Ascending aorta (tissue), 2 donors: ENCODE measurements around the gene PPM1J. TPM values are rescaled to one million over a fixed set of nuclear protein-coding genes. Genes with fewer than 3 reads are reported as not detected.

Experiments used
- DNase-seq, 2 donors: peaks; one replicate each; pipeline ENCODE4 v3.0.0-alpha.2; 2019; ENCODE audit warnings: low spot score in 2 of 2
- H3K27ac ChIP-seq, 2 donors: fragments of 200-600 bp; sonication (generic); one replicate each; pipeline ENCODE4 v1.5.1; 2016 to 2017; ENCODE audit warnings: mild to moderate bottlenecking in 1 of 2
- H3K27me3 ChIP-seq: fragments of 200-600 bp; sonication (generic); one replicate; pipeline ENCODE4 v1.5.1; 2017
- H3K36me3 ChIP-seq, 2 donors: fragments of 200-600 bp; sonication (generic); one replicate each; pipeline ENCODE4 v1.5.1; 2016
- H3K4me1 ChIP-seq, 2 donors: fragments of 200-600 bp; sonication (generic); one replicate each; pipeline ENCODE4 v1.5.1; 2016 to 2017; ENCODE audit warnings: mild to moderate bottlenecking in 1 of 2
- H3K4me3 ChIP-seq, 2 donors: fragments of 200-600 bp; sonication (generic); one replicate each; pipeline ENCODE4 v1.5.1; 2016 to 2017; ENCODE audit warnings: mild to moderate bottlenecking in 1 of 2
- H3K9me3 ChIP-seq, 2 donors: fragments of 200-600 bp; sonication (generic); one replicate each; pipeline ENCODE4 v1.5.1; 2016
- CTCF ChIP-seq, 3 experiments: fragments of 200-600 bp in 2 of 3; fragments of 450-650 bp in 1 of 3; sonication (generic) in 2 of 3; IDR thresholded peaks; one replicate each; pipeline ENCODE4 v1.5.1; 2016 to 2019; ENCODE audit warnings: antibody characterized with exemption in 3 of 3, mild to moderate bottlenecking in 1 of 3, moderate library complexity in 1 of 3
- intact Hi-C: fragments of 100-400 bp; cut with DNase I; formaldehyde crosslinking; loops from one replicate; pipeline ENCODE4 v1.15.1; 2023
- total RNA-seq: library from RNA; depleted of rRNA; stranded (reverse); fragments of >200 nt; gene quantifications from one replicate; pipeline ENCODE4 v1.1.0, GENCODE V29; 2016

Gene PPM1J
- 10.0 TPM for total RNA-seq

GRCh38 chr1:112715264-112716053 is at the start of gene PPM1J:
Gene PPM1J, minus strand, starts transcription at chr1:112715332. Its CDS starts 31 bp downstream, at chr1:112715301.
- Histone ChIP-seq H3K27ac (peak within 1 kb of the TSS; percentile 62 to 65), H3K36me3 (no peaks in the 10 kb centered on the region), H3K9me3 (no peaks in the 10 kb centered on the region), H3K4me1 (peaks cover 6 to 13% of the 10 kb centered on the region in 2 donors), H3K27me3 (no peaks in the 10 kb centered on the region), H3K4me3 (peak within 1 kb of the TSS; percentile 80 to 85)
- intact Hi-C loops, result loop anchor here (1.0 to 5.0 kb wide), 13 partner anchors 89 to 1267 kb away; partner anchors contain the start of genes AP4B1, ATP5PB, CAPZA1 and DCLRE1B
- DNase-seq, result peak; percentile 96 to 99
- no peak for TF ChIP-seq CTCF (IDR thresholded peaks at IDR 0.05)

GRCh38 chr1:112762541-112763500 is 47.7 kb upstream of the PPM1J start:
- TF ChIP-seq CTCF (IDR thresholded peaks at IDR 0.05), result no peak
- Histone ChIP-seq H3K36me3 (no peaks in the 10 kb centered on the region), H3K4me3 (no peak overlapping the region), H3K9me3 (no peaks in the 10 kb centered on the region), H3K4me1 (peaks cover 0 to 5% of the 10 kb centered on the region in 2 donors), H3K27me3 (no peaks in the 10 kb centered on the region), H3K27ac (no peak overlapping the region)
- intact Hi-C loops, result no loop called here
- DNase-seq, result no peak

- Histone ChIP-seq H3K27me3 (no peaks in the 10 kb centered on the region), H3K9me3 (no peaks in the 10 kb centered on the region), H3K4me3 (no peak overlapping the region), H3K27ac (peak overlapping the region in 1 of 2 donors; percentile 22), H3K4me1 (peaks cover 0 to 5% of the 10 kb centered on the region in 2 donors), H3K36me3 (no peaks in the 10 kb centered on the region)
- no peak for DNase-seq
- intact Hi-C loops, result no loop called here
- no peak for TF ChIP-seq CTCF (IDR thresholded peaks at IDR 0.05)
Measured at GRCh38 chr1:112761714-112762480, 46.8 kb upstream of the PPM1J start.

GRCh38 chr1:112759228-112759627 is 44.1 kb upstream of the PPM1J start:
- Histone ChIP-seq H3K9me3 (peaks cover 0 to 4% of the 10 kb centered on the region in 2 donors), H3K4me3 (no peak overlapping the region), H3K27ac (no peak overlapping the region), H3K36me3 (no peaks in the 10 kb centered on the region), H3K4me1 (peaks cover 0 to 5% of the 10 kb centered on the region in 2 donors), H3K27me3 (no peaks in the 10 kb centered on the region)
- no peak for DNase-seq
- TF ChIP-seq CTCF (IDR thresholded peaks at IDR 0.05), result no peak
- intact Hi-C loops, result no loop called here

- intact Hi-C loops, result no loop called here
- H3K4me1 ChIP-seq, result no peaks in the 10 kb centered on the region
- H3K9me3 ChIP-seq, result peaks cover 0 to 5% of the 10 kb centered on the region in 2 donors
- no peak overlapping the region for H3K27ac ChIP-seq
- DNase-seq, result no peak
- TF ChIP-seq CTCF (IDR thresholded peaks at IDR 0.05), result no peak
- no peaks in the 10 kb centered on the region for H3K36me3 ChIP-seq
- H3K27me3 ChIP-seq, result no peaks in the 10 kb centered on the region
- H3K4me3 ChIP-seq, result no peak overlapping the region
Measured at GRCh38 chr1:112754116-112754628, 39.0 kb upstream of the PPM1J start.
